GM12875 (cell line): ENCODE data around the gene PYGO2.
"Not testable (repeated sequence)": the region's sequence is repeated elsewhere in the genome, so short reads cannot be mapped to it uniquely, and the experiment has no call there.

Source experiments
- H3K4me3 ChIP-seq: one replicate; pipeline ENCODE4 v1.5.1; 2011; ENCODE audit warnings: low read depth, low read length, control low read depth
- CTCF ChIP-seq: IDR thresholded peaks from 2 replicates; pipeline ENCODE4 v1.5.1; 2011; ENCODE audit warnings: low read depth, mild to moderate bottlenecking, control low read depth, inconsistent platforms, low read length, moderate library complexity, borderline replicate concordance; ENCODE audit not compliant: insufficient read depth

The PYGO2 gene

GRCh38 chr1:154925335-154926170, 36.0 kb downstream of the PYGO2 start:
- H3K4me3 ChIP-seq: no peak overlapping the region
- TF ChIP-seq CTCF: no peak

- no peak overlapping the region for H3K4me3 ChIP-seq
- TF ChIP-seq CTCF: no peak
Observed at GRCh38 chr1:154923695-154924094, 37.9 kb downstream of the PYGO2 start.

GRCh38 chr1:154913273-154913672, 48.3 kb downstream of the PYGO2 start:
- TF ChIP-seq CTCF: no peak
- no peak overlapping the region for H3K4me3 ChIP-seq

- no peak for TF ChIP-seq CTCF
- H3K4me3 ChIP-seq: no peak overlapping the region
Observed at GRCh38 chr1:154912755-154913154, 48.8 kb downstream of the PYGO2 start.

GRCh38 chr1:154911691-154912550, 49.7 kb downstream of the PYGO2 start:
- no peak overlapping the region for H3K4me3 ChIP-seq
- no peak for TF ChIP-seq CTCF

GRCh38 chr1:154910851-154911250, 50.7 kb downstream of the PYGO2 start:
- no peak for TF ChIP-seq CTCF
- H3K4me3 ChIP-seq: no peak overlapping the region

- no peak overlapping the region for H3K4me3 ChIP-seq
- TF ChIP-seq CTCF: no peak
Observed at GRCh38 chr1:154908937-154909336, 52.6 kb downstream of the PYGO2 start.

- H3K4me3 ChIP-seq: not testable (repeated sequence)
Observed at GRCh38 chr1:154908129-154908528, 53.5 kb downstream of the PYGO2 start.
